ENCODE data around the gene COL8A2. TPM values are rescaled to one million over a fixed set of nuclear protein-coding genes. Genes with fewer than 3 reads are reported as not detected.

Gene COL8A2
- total RNA-seq, 1 donor from 2014 or later = 110 TPM

GRCh38 chr1:36067871-36068270 is 57.2 kb downstream of the COL8A2 start:
- DNase-seq (ENCODE audit: low spot score) = no peak

GRCh38 chr1:36062315-36062714 is 62.7 kb downstream of the COL8A2 start:
- DNase-seq (ENCODE audit: low spot score) = no peak

- DNase-seq (ENCODE audit: low spot score) = no peak
These were observed 69.3 kb downstream of the COL8A2 start for GRCh38 chr1:36055706-36056105.

GRCh38 chr1:36053978-36054377 is 71.0 kb downstream of the COL8A2 start:
- no peak for DNase-seq (ENCODE audit: low spot score)

- no peak for DNase-seq (ENCODE audit: low spot score)
These were observed 73.2 kb downstream of the COL8A2 start for GRCh38 chr1:36051821-36052220.

Other genes starting within 250 kb of the COL8A2 start
- gene AGO1, start 242.0 kb downstream of the COL8A2 start, total RNA-seq (ENCODE audit: insufficient read depth, low replicate concordance) = 8.4 TPM
- 51.3 TPM for gene AGO3, start 194.1 kb downstream of the COL8A2 start, total RNA-seq (ENCODE audit: insufficient read depth, low replicate concordance)
- gene TEKT2, start 41.1 kb downstream of the COL8A2 start, total RNA-seq (ENCODE audit: insufficient read depth, low replicate concordance) = not detected
- gene ADPRS, start 36.3 kb downstream of the COL8A2 start, total RNA-seq (ENCODE audit: insufficient read depth, low replicate concordance) = 37.8 TPM
- gene TRAPPC3, start 24.3 kb upstream of the COL8A2 start, total RNA-seq (ENCODE audit: insufficient read depth, low replicate concordance) = 38.5 TPM
- gene MAP7D1, start 30.9 kb upstream of the COL8A2 start, total RNA-seq (ENCODE audit: insufficient read depth, low replicate concordance) = 64.0 TPM
- 53.4 TPM for gene THRAP3, start 99.2 kb upstream of the COL8A2 start, total RNA-seq (ENCODE audit: insufficient read depth, low replicate concordance)
- 11.3 TPM for gene SH3D21, start 181.1 kb upstream of the COL8A2 start, total RNA-seq (ENCODE audit: insufficient read depth, low replicate concordance)
- gene EVA1B, start 198.4 kb upstream of the COL8A2 start, total RNA-seq (ENCODE audit: insufficient read depth, low replicate concordance) = 67.7 TPM